Neural crest cell (in vitro differentiated cells): Measurements from ENCODE around the gene CPA1. TPM values are rescaled to one million over a fixed set of nuclear protein-coding genes. Genes with fewer than 3 reads are reported as not detected.
A peak's percentile ranks its signal among the peaks of the same experiment; 100 is the strongest.

ENCODE experiments used
- DNase-seq: peaks from one replicate; pipeline ENCODE4 v3.0.0; 2021; ENCODE audit warnings: low read depth, mixed read lengths, low spot score
- H3K27ac Mint-ChIP-seq: one replicate; pipeline ENCODE4 v1.8.0; 2021; ENCODE audit warnings: mild to moderate bottlenecking, mixed read lengths; ENCODE audit not compliant: unreplicated experiment
- H3K27me3 Mint-ChIP-seq: 2 replicates; pipeline ENCODE4 v1.8.0; 2021; ENCODE audit warnings: low read depth, mild to moderate bottlenecking, mixed read lengths
- H3K36me3 Mint-ChIP-seq: 2 replicates; pipeline ENCODE4 v1.8.0; 2021; ENCODE audit warnings: low read depth, mild to moderate bottlenecking, mixed read lengths
- H3K4me1 Mint-ChIP-seq: 2 replicates; pipeline ENCODE4 v1.8.0; 2021; ENCODE audit warnings: mixed read lengths
- H3K4me3 Mint-ChIP-seq: one replicate; pipeline ENCODE4 v1.8.0; 2021; ENCODE audit warnings: mild to moderate bottlenecking, mixed read lengths
- H3K9me3 Mint-ChIP-seq: 2 replicates; pipeline ENCODE4 v1.8.0; 2021; ENCODE audit warnings: mixed read lengths
- total RNA-seq: library from RNA; stranded (reverse); gene quantifications from 2 replicates; pipeline ENCODE4 v1.2.1, GENCODE V29; 2021
- TF ChIP-seq, protein P1 (sequence below): fragments of 200-600 bp; sonication (generic); conservative IDR thresholded peaks from 2 replicates; pipeline ENCODE4 v1.5.0; 2021; ENCODE audit warnings: antibody characterized with exemption, mild to moderate bottlenecking

The CPA1 gene
- total RNA-seq, 1 donor from 2014 or later: not detected

DNA sequence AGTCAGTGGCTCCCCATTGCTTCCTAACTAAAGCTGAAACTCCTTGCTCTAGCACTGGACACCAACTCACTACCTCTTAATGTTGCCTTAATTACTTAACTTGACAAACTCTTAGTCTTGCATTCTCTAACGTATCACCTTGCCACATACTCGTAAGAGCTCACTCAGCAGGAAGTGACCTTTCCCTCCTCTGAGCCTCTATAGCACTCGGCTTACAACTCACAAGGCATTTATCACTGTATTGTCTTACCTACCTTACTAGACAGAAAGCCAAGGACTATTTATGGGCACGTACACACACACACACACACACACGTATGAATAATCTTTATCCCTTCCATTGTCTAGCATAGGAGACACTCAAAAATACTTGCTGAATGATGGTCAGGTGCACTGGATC lies 39.4 kb downstream of the CPA1 start:
- Mint-ChIP-seq H3K4me3 (no peak overlapping the region), H3K27ac (peak overlapping the region; percentile 63), H3K4me1 (peaks cover 48% of the 10 kb centered on the region), H3K27me3 (no peaks in the 10 kb centered on the region), H3K36me3 (no peaks in the 10 kb centered on the region), H3K9me3 (no peaks in the 10 kb centered on the region)
- TF ChIP-seq, protein P1, sequence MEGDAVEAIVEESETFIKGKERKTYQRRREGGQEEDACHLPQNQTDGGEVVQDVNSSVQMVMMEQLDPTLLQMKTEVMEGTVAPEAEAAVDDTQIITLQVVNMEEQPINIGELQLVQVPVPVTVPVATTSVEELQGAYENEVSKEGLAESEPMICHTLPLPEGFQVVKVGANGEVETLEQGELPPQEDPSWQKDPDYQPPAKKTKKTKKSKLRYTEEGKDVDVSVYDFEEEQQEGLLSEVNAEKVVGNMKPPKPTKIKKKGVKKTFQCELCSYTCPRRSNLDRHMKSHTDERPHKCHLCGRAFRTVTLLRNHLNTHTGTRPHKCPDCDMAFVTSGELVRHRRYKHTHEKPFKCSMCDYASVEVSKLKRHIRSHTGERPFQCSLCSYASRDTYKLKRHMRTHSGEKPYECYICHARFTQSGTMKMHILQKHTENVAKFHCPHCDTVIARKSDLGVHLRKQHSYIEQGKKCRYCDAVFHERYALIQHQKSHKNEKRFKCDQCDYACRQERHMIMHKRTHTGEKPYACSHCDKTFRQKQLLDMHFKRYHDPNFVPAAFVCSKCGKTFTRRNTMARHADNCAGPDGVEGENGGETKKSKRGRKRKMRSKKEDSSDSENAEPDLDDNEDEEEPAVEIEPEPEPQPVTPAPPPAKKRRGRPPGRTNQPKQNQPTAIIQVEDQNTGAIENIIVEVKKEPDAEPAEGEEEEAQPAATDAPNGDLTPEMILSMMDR: no peak
- DNase-seq: no peak

DNA sequence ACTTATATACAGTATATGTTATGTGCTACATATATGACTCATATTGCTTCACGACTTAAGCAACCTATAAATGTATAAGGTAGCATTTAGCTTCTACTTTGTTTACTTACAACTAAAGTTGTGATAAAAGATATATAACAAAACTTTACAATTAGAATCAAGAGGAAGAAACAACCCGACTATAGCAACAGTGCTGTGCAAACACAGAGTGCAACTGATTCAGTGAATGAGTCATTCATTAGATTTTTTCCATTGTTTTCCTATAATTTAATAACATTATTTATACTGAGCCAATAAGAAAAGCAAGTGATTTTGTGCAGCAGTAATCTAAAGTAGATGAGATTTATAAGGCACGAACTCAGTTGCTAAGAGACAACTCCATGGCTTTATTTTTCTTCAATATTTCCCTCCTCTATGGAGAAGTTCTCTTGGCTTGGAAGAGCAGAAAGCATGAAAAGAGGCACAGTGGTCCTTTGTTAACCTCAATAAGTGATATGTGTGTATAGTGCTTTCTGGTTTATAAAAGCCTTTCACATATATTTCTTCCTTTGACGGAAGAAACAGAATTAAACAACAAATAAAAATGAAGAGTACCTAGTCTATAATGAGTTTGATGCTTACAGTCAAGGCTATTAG lies 40.8 kb downstream of the CPA1 start:
- peak overlapping the region; percentile 65 for H3K27ac Mint-ChIP-seq
- no peaks in the 10 kb centered on the region for H3K9me3 Mint-ChIP-seq
- DNase-seq: no peak
- H3K27me3 Mint-ChIP-seq: no peaks in the 10 kb centered on the region
- H3K4me1 Mint-ChIP-seq: peaks cover 51% of the 10 kb centered on the region
- H3K36me3 Mint-ChIP-seq: no peaks in the 10 kb centered on the region
- no peak overlapping the region for H3K4me3 Mint-ChIP-seq
- TF ChIP-seq, protein P1: no peak

- no peak overlapping the region for H3K4me3 Mint-ChIP-seq
- TF ChIP-seq, protein P1: no peak
- no peaks in the 10 kb centered on the region for H3K36me3 Mint-ChIP-seq
- peaks cover 47% of the 10 kb centered on the region for H3K4me1 Mint-ChIP-seq
- H3K9me3 Mint-ChIP-seq: no peaks in the 10 kb centered on the region
- H3K27ac Mint-ChIP-seq: peak overlapping the region; percentile 65
- no peak for DNase-seq
- no peaks in the 10 kb centered on the region for H3K27me3 Mint-ChIP-seq
Measured at GRCh38 chr7:130421684-130422083, 41.4 kb downstream of the CPA1 start.

GRCh38 chr7:130423501-130424037 lies 43.3 kb downstream of the CPA1 start:
- TF ChIP-seq, protein P1: no peak
- no peak for DNase-seq

DNA sequence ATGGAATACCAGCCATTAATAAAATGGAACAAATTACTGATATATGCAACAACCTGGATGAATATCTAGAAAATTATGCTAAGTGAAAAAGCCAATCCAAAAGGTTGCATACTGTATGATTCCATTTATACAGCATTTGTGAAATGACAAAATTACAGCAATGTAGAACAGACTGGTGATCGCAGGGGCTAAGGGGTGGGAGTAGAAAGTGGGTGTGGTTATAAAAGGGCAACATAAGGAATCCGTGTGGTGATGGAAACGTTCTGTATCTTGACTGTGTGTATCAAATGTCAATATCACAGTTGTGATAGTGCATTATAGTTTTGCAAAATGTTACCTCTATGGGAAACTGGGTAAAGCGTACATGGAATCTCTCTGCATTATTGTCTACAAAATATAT lies 45.5 kb downstream of the CPA1 start:
- peaks cover 23% of the 10 kb centered on the region for H3K4me1 Mint-ChIP-seq
- H3K27ac Mint-ChIP-seq: no peak overlapping the region
- no peaks in the 10 kb centered on the region for H3K36me3 Mint-ChIP-seq
- no peaks in the 10 kb centered on the region for H3K27me3 Mint-ChIP-seq
- no peak overlapping the region for H3K4me3 Mint-ChIP-seq
- TF ChIP-seq, protein P1: no peak
- no peak for DNase-seq
- no peaks in the 10 kb centered on the region for H3K9me3 Mint-ChIP-seq

More at GRCh38 chr7:130423501-130424037, 43.3 kb downstream of the CPA1 start:
- no peaks in the 10 kb centered on the region for H3K36me3 Mint-ChIP-seq
- H3K9me3 Mint-ChIP-seq: no peaks in the 10 kb centered on the region
- no peaks in the 10 kb centered on the region for H3K27me3 Mint-ChIP-seq
- H3K27ac Mint-ChIP-seq: no peak overlapping the region
- no peak overlapping the region for H3K4me3 Mint-ChIP-seq
- H3K4me1 Mint-ChIP-seq: peaks cover 32% of the 10 kb centered on the region
